NCI-H526 treated with DMSO at 0.1 percent for 48 hours (cell line): ENCODE measurements around the gene GPLD1.
"Not testable (repeated sequence)": the region's sequence is repeated elsewhere in the genome, so short reads cannot be mapped to it uniquely, and the experiment has no call there.

Experiments used
- DNase-seq: peaks from one replicate; lab custom pipeline; 2025; lab: John Stamatoyannopoulos, UW

GPLD1 gene

DNA sequence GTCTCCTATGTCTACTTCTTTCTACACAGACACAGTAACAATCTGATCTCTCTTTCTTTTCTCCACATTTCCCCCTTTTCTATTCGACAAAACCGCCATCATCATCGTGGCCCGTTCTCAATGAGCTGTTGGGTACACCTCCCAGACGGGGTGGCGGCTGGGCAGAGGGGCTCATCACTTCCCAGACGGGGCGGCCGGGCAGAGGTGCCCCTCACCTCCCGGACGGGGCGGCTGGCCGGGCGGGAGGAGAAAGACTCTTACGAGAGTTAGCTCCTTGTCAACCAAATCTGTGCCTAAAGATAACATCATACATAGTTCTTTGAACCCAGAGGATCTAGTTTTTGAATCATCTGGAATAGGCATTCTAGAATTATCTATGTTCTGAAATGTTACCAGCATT lies 74.8 kb downstream of the GPLD1 start:
- DNase-seq = not testable (repeated sequence)

DNA sequence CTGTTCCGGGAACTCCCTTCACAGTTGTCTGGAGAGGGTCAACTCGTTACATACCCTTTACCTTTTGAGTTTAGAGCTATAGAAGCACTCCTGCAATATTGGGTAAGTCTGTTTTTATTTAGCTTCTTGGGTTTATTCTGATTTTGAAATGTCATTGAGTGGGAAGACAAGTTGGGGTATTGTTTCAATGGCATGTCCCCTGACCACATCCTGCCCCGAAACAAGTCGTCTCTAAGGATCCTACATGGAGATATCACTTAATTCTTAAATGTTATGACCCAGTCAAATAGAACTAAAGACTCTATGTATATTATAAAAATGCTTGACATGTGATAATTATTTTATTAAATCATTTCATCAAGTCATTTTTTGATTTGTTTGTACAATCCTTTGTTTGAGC lies 77.1 kb downstream of the GPLD1 start:
- DNase-seq = no peak

DNA sequence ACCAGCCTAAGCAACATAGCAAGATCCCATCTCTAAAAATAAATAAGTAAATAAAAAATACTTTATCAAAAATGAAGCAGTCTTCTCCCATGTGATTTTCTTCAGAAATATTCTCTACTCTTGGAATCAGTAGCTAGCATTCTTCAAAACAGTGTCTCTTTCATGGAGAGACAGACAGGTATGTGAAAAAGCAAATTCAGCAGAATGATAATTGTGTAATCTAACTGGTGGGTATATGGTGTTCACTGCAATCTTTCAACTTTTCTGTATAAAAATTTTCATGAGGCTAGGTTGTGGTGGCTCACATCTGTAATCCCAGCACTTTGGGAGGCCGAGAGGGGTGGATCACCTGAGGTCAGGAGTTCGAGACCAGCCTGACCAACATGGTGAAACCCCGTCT lies 78.8 kb downstream of the GPLD1 start:
- DNase-seq = no peak

DNA sequence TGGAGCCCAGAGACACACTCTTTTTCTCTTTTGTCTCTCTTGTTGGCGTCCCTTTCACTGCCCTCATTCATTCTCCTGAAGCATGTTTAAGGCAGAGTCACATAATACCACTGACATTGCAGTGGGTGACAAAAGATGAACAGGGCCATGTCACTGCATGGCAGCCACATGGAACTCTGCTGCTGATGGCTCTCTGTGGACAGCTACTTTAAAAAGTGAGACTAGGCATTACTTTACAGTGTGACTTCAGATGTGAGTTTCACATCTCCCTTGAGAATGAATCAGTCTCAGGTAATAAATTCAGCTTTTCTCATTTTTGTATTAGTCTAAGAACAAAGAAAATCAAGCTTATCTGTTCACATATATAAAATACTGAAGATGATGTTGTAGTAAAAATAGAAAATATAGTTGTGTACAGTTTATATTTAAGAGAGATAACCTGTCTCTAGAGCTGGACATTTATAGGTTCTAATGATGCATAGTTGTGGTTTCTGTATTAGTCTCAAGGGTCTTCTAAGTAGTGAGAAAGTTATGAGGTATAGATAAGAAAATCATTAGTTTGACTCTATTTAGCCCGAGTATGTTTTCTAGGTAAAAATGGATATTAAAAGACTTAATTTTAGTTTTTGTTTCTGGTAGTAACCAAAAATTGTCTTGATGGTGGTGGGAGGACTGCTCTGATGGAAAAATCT lies 80.5 kb downstream of the GPLD1 start:
- no peak for DNase-seq

DNA sequence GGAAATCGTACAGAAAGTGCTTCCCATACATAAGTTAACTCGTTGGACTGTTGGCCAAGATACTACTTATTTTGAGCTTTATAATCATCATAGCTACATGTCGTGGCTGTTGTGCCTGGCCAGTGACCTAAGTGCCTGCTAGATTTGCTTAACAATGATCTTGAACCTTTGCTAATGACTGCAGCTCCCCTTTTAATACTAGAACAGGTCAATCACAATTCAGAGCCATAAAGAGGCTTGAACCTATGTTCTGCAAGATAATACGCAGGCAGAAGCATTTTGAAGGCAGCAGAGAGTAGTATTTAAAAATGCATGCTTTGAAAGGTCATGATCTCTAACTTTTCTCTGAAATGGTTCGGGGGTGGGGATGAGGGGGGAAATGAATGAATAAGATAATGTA lies 84.1 kb downstream of the GPLD1 start:
- no peak for DNase-seq

DNA sequence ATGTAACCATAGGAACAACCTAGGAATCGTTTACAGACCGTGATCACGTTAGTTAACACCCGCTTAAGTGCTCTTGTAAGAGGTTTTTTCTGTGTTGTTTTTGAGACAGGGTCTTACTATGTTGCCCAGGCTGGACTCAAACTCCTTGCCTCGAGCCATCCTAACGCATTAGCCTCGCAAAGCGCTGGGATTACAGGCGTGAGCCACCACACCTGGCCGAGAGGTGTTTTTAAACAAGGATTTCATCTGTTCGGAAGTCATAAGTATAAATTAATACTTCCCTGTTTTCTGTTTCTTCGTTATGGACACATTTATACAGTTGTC lies 85.9 kb downstream of the GPLD1 start:
- DNase-seq = no peak

DNA sequence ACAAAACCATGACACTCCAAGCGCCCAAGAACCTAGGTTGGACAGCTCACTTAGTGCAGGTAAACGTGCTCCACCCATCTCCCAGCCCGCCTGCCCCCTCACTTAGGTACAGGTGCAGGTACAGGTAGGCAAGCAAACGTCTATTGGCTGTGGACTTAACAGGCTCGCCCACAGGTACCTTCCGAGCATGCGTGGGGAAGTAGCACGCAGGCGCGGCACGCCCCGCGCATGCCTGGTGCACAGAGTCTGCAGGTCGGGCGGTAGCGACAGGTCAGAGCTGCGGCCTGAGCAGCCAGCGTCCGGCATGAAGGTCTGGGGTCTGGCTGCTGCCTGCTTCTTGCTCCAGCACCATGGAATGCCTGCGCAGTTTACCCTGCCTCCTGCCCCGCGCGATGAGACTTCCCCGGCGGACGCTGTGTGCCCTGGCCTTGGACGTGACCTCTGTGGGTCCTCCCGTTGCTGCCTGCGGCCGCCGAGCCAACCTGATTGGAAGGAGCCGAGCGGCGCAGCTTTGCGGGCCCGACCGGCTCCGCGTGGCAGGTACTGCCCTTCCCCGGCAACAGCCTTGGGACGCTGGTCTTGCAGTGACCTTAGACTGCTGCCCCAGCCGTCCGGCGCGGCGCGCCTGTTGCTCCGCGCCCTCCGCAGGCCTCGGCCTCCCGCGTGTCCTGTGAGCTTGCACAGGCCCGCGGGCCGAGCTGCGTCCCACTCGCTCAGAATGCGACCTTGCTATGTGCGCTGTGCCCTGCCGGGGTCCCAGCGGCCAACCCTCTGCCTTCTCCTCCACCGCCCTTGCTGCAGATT lies 86.5 kb downstream of the GPLD1 start, which contains the start of gene MRS2:
MRS2 (plus strand) TSS at position 240 of the 804 bp plus-strand sequence; CDS start at position 351, 111 bp downstream.
- peak; percentile 94 for DNase-seq

DNA sequence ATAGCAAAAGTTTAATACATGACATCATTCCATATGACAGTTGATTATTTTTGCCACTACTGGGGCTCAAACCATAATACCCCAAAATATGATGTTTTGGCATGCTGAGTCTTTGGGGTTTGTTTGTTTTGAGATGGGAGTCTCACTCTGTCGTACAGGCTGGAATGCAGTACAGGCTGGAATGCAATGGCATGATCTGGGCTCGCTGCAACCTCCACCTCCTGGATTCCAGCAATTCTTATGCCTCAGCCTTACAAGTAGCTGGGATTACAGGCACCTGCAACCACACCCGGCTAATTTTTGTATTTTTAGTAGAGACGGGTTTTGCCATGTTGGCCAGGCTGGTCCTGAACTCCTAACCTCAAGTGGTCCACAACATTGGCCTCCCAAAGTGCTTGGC lies 87.9 kb downstream of the GPLD1 start:
- no peak for DNase-seq

DNA sequence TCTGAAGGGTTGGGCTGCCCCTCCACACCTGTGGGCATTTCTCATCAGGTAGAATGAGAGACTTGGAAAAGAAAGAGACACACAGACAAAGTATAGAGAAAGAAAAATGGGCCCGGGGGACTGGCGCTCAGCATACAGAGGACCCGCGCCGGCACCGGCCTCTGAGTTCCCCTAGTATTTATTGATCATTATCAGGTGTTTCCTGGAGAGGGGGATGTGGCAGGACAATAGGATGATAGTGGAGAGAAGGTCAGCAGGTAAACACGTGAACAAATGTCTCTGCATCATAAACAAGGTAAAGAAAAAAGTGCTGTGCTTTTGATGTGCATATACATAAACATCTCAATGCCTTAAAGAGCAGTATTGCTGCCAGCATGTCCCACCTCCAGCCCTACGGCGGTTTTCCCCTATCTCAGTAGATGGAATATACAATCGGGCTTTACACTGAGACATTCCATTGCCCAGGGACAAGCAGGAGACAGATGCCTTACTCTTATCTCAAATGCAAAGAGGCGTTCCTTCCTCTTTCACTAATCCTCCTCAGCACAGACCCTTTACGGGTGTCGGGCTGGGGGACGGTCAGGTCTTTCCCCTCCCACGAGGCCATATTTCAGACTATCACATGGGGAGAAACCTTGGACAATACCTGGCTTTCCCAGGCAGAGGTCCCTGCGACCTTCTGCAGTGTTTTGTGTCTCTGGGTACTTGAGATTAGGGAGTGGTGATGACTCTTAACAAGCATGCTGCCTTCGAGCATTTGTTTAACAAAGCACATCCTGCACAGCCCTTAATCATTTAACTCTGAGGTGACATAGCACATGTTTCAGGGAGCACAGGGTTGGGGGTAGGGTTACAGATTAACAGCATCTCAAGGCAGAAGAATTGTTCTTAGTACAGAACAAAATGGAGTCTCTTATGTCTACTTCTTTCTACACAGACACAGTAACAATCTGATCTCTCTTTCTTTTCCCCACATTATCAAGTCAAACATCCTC lies 89.0 kb downstream of the GPLD1 start:
- DNase-seq = not testable (repeated sequence)

DNA sequence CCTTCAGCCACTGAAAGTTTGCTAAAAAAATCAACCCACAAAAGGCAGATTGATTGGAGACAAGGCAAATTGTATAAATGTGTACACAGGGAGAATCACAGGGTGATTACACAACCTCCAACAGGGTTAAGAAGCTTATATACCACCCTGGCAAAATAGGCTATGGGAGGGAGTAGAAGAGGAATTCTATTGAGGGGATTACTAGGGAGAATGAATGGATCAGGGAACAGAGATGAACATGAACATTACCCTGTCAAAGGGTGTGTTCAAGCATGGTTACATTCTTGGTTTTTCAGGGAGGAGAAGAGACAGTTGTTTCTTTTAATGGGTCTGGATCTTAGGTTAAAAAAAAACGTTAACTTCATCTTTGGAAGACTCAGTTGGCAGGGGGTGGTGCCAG lies 91.7 kb downstream of the GPLD1 start:
- DNase-seq = no peak

DNA sequence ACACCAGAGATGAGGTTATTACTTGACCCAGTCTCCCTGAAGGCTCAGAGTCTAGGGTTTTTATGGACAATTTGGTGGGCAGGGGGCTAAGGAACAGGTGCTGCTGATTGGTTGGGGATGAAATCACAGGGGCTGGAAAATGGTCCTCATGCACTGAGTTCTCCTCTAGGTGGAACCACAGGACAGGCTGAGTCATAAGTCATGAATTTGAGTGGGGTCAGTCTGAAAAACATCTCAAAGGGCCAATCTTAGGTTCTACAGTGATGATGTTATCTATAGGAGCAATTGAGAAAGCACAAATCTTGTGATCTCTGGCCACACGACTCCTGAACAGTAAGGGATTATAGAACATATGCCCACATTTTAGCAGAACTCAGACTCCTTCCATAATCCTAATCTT lies 92.6 kb downstream of the GPLD1 start:
- no peak for DNase-seq

DNA sequence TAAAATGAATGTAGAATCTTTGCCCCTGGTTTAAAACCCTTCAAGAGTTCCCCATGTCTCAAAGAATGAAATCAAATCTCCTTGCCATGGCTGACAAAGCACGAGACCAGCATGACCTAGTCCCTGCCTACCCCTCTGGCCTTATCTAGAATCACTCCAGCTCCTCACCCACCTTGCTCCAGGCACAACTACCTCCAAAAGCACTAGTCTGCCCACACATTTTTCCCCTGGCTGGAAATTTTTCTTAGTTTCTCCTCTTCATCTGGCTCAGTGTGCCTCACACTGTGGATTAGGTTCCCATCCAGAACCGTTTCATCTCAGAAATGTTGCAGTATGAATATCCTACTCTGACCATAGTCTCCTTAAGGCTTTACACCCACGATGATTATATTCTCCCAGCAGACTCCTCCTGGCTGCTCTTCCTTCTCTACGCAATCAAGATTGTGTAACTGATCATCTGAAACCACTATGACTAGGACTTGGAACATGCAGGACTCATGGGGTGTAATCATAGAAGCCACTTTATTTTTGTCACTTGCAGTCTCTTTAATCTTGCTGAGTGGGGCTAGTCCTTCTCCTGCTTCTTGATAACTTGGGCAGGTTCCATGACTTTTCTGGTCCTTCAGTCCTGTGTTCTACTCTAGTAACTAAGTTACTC lies 94.5 kb downstream of the GPLD1 start:
- no peak for DNase-seq

DNA sequence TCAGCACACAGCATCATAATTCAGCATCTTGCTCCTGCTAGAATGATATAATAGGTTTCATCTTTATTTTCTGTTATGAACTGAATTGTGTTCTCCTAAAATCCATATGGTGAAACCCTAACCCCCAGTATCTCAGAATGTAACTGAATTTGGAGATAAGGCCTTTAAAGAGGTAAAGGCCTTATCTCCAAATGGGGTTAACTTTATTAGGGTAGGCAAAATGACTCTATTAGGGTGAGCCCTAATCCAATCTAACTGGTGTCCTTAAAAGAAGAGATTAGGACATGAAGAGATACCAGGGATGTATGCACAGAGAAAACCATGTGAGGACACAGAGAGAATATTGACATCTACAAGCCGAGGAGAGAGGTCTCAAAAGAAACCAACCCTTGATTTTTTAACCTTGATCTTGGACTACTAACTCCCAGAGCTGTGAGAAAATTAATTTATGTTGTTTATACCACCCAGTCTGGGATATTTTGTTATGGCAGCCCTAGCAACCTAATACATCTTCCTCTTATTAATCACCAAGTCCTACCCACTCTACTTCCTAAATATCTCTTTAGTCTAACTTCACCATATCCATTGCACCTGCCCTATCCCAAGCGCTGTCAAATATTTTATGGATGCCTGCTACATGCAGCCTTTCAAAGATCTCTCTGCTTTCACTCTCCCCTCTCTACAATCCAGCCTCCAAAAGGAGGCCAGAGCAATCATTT lies 95.2 kb downstream of the GPLD1 start:
- DNase-seq = no peak

DNA sequence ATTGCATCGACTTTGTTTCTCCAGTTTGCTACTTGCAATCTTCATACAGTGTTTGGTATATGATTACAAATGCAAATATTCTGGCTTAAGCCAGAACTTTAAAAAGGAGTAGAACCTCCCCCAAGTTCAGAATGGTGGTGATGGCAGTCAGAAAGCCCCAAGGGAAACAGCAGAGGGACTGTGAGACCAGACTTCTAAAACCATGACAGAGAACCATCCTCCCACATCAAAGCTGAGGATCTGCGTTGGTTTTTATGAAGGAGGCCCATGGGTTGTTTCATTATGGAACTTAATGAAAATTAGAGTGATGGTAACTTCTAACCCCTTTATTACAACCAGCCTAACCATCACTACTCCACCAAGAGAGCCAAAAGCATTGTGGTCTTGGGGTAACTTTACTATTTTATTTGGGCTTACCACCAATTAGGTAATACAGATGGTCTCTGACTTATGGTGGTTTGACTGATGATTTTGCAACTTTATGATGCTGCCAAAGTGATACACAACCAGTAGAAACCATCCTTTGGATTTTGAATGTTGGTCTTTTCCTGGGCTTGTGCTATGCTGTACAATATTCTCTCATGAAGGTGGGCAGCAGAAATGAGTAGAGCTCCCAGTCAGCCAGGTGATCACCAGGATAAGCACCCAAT lies 97.5 kb downstream of the GPLD1 start:
- DNase-seq = no peak

DNA sequence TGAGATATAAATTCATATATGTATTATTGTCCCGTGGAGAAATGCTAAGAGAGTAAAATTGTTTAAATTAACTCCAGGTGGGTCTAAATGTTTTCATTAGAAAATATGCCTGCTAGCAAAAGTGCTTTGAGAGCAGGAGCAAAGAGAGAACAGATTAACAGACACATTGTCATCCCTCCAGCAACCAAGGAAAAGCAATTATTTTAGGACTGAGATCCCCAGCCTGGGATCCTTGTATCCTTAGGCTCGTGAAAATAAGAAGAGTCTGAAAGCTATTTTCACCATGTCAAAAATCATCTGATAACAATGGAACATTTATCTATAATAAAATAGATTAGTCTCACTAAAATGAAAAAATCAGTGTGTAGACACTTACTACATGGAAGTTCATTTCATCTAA lies 98.2 kb downstream of the GPLD1 start:
- no peak for DNase-seq

DNA sequence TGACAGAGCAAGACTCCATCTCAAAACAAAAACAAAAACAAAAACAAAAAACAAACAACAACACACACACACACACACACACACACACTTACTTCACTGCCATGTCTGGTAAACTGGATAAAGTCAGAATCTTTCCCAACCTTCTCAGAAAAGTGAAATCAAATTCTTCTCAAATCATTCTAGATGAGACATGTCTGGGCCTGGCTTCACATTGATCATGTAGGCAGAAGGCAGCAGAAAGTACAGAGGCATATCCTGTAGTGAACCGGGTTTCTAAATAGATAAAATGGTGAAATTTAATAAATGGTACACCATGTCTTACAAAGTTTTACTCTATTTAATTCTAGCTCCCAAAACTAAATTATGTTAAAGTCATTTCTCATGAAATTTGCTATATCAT lies 101.6 kb downstream of the GPLD1 start:
- DNase-seq = no peak

DNA sequence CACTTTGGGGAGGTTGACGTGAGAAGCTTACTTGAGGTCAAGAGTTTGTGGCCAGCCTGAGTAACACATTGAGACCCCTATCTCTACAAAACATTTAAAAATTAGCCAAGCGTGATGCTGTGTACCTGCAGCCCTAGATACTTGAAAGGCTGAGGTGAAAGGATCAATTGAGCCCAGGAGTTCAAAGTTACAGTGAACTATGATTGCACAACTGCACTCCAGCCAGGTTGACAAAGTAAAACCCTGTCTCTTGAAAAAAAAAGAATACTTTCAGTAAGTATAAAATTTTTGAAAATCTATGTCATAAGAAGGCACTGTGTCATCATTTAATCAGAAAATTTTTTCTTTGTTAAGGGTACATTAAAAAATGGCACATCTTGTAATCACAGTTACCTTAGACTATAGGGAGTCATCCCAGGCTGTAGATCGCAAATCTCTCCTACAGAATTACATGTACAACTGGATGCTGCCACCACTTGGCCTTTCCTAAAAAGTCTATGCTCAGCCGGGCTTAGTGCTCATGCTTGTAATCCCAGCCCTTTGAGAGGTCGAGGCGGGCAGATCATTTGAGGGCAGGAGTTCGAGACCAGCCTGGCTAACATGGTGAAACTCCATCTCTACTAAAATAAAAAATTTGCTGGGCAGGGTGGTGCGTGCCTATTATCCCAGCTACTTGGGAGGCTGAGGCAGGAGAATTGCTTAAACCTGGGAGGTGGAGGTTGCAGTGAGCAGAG lies 103.7 kb downstream of the GPLD1 start:
- no peak for DNase-seq

DNA sequence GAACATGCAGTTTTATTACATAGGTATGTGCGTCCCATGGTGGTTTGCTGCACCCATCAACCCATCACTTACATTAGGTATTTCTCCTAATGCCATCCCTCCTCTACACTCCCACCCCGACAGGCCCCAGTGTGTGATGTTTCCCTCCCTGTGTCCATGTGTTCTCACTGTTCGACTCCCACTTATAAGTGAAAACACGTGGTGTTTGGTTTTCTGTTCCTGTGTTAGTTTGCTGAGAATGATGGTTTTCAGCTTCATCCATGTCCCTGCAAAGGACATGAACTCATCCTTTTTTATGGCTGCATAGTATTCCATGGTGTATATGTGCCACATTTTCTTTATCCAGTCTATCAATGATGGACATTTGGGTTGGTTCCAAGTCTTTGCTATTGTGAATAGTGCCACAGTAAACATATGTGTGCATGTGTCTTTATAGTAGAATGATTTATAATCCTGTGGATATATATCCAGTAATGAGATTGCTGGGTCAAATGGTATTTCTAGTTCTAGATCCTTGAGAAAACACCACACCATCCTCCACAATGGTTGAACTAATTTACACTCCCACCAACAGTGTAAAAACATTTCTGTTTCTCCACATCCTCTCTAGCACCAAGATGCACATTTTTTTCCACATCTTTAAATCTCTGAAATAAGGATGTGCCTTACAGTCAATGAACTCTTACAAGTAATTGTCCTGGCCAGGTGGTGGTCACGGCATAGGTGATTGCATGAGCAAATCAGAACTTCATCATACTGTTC lies 104.8 kb downstream of the GPLD1 start:
- DNase-seq = not testable (repeated sequence)

DNA sequence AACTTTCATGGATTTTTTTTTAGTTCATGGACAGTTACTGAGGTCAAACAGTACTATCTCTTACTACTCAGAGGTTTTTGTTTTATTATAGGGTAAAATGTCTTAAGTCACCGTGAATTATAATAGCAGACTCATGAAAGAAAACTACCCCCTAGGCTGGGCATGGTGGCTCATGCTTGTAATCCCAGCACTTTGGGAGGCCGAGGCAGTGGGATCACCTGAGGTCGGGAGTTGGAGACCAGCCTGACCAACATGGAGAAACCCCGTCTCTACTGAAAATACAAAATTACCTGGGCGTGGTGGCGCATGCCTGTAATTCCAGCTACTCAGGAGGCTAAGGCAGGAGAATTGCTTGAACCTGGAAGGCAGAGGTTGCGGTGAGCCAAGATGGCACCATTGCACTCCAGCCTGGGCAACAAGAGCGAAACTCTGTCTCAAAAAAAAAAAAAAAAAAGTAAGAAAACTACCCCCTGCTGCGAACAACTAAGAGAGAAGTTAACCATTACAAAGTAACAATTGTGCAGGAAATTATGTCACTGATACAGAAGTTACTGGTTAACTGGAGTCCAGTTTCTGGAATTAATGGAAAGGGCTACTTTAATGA lies 106.4 kb downstream of the GPLD1 start:
- DNase-seq = not testable (repeated sequence)
